Mesendoderm (in vitro differentiated cells): ENCODE measurements around the gene BARX1.
"Not testable (repeated sequence)": the region's sequence is repeated elsewhere in the genome, so short reads cannot be mapped to it uniquely, and the experiment has no call there.

Experiments
- DNase-seq: peaks from one replicate; pipeline ENCODE4 v3.0.0; 2013
- H2AK5ac ChIP-seq: 2 replicates; pipeline ENCODE4 v1.6.1; 2013; ENCODE audit warnings: low read length, inconsistent platforms
- H2BK120ac ChIP-seq: 2 replicates; pipeline ENCODE4 v1.6.1; 2013; ENCODE audit warnings: low read depth, mild to moderate bottlenecking, low read length, moderate library complexity, mixed read lengths
- H2BK15ac ChIP-seq: replicated peaks from 2 replicates; pipeline ENCODE4 v1.6.1; 2013; ENCODE audit warnings: low read depth, mild to moderate bottlenecking, moderate library complexity
- H2BK5ac ChIP-seq: 2 replicates; pipeline ENCODE4 v1.6.1; 2013; ENCODE audit warnings: low read length, inconsistent platforms
- H3K18ac ChIP-seq: 2 replicates; pipeline ENCODE4 v1.6.1; 2013; ENCODE audit warnings: mild to moderate bottlenecking, low read length, mixed read lengths
- H3K23ac ChIP-seq: one replicate; pipeline ENCODE4 v1.6.1; 2013; ENCODE audit warnings: low read length
- H3K27ac ChIP-seq: 2 replicates; pipeline ENCODE4 v1.5.1; 2013; ENCODE audit warnings: low read depth, mild to moderate bottlenecking, inconsistent platforms, low read length, moderate library complexity
- H3K27me3 ChIP-seq: 2 replicates; pipeline ENCODE4 v1.6.1; 2013; ENCODE audit warnings: low read length, control low read depth, mild to moderate bottlenecking, inconsistent platforms; ENCODE audit not compliant: insufficient read depth, poor library complexity
- H3K36me3 ChIP-seq: 2 replicates; pipeline ENCODE4 v1.6.1; 2013; ENCODE audit warnings: low read length, inconsistent platforms; ENCODE audit not compliant: control insufficient read depth, insufficient read depth
- H3K4ac ChIP-seq: one replicate; pipeline ENCODE4 v1.6.1; 2013; ENCODE audit warnings: low read depth, mild to moderate bottlenecking, low read length, moderate library complexity
- H3K4me1 ChIP-seq: 2 replicates; pipeline ENCODE4 v1.6.1; 2013; ENCODE audit warnings: low read depth, low read length, inconsistent platforms; ENCODE audit not compliant: control insufficient read depth
- H3K4me2 ChIP-seq: 2 replicates; pipeline ENCODE4 v1.6.1; 2013; ENCODE audit warnings: low read length
- H3K4me3 ChIP-seq: 2 replicates; pipeline ENCODE4 v1.5.1; 2013; ENCODE audit warnings: mild to moderate bottlenecking, low read length
- H3K56ac ChIP-seq: one replicate; pipeline ENCODE4 v1.6.1; 2013; ENCODE audit warnings: low read length
- H3K79me1 ChIP-seq: 2 replicates; pipeline ENCODE4 v1.6.1; 2013; ENCODE audit warnings: low read length, inconsistent platforms
- H3K79me2 ChIP-seq: 2 replicates; pipeline ENCODE4 v1.6.1; 2013; ENCODE audit warnings: mild to moderate bottlenecking, low read length; ENCODE audit not compliant: control insufficient read depth, insufficient read depth
- H3K9ac ChIP-seq: 2 replicates; pipeline ENCODE4 v1.6.1; 2013; ENCODE audit warnings: low read length, inconsistent platforms
- H4K5ac ChIP-seq: one replicate; pipeline ENCODE4 v1.6.1; 2013; ENCODE audit warnings: low read length
- H4K8ac ChIP-seq: one replicate; pipeline ENCODE4 v1.6.1; 2013; ENCODE audit warnings: low read depth, mild to moderate bottlenecking, control low read depth, low read length, moderate library complexity
- WGBS: extraction: QIAGEN DNeasy Blood & Tissue Kit; methylation state at CpG from one replicate; pipeline ENCODE4 v1.1.7; 2013; ENCODE audit warnings: low lambda C conversion rate, missing lambda C conversion rate; ENCODE audit not compliant: insufficient coverage; ENCODE audit errors: extremely low coverage; 5-methylcytosine and 5-hydroxymethylcytosine counted together

The BARX1 gene

GRCh38 chr9:93964685-93965084 is 9.5 kb upstream of the BARX1 start:
- Histone ChIP-seq H2BK5ac (no peak overlapping the region), H3K4me1 (no peaks in the 10 kb centered on the region), H3K4me3 (no peak overlapping the region), H4K5ac (no peak overlapping the region), H3K4ac (no peak overlapping the region), H2BK15ac (no peak overlapping the region), H3K79me2 (no peaks in the 10 kb centered on the region), H4K8ac (no peak overlapping the region), H3K79me1 (no peaks in the 10 kb centered on the region), H3K18ac (no peak overlapping the region), H3K36me3 (no peaks in the 10 kb centered on the region), H3K9ac (no peak overlapping the region), H3K23ac (no peak overlapping the region), H3K27ac (no peak overlapping the region), H3K56ac (no peak overlapping the region), H2BK120ac (no peak overlapping the region), H3K27me3 (peaks cover 24% of the 10 kb centered on the region), H2AK5ac (no peak overlapping the region), H3K4me2 (no peak overlapping the region)
- no peak for DNase-seq
- WGBS, result no CpG with 5 or more reads among the region's 4 CpGs

GRCh38 chr9:93963969-93964368 is 8.8 kb upstream of the BARX1 start:
- Histone ChIP-seq H2AK5ac (no peak overlapping the region), H3K36me3 (no peaks in the 10 kb centered on the region), H3K27ac (no peak overlapping the region), H2BK120ac (no peak overlapping the region), H3K79me1 (no peaks in the 10 kb centered on the region), H3K4me1 (no peaks in the 10 kb centered on the region), H3K27me3 (peaks cover 31% of the 10 kb centered on the region), H4K8ac (no peak overlapping the region), H4K5ac (no peak overlapping the region), H3K18ac (no peak overlapping the region), H2BK5ac (no peak overlapping the region), H3K4me2 (no peak overlapping the region), H2BK15ac (no peak overlapping the region), H3K23ac (no peak overlapping the region), H3K4ac (no peak overlapping the region), H3K9ac (no peak overlapping the region), H3K56ac (no peak overlapping the region), H3K4me3 (no peak overlapping the region), H3K79me2 (no peaks in the 10 kb centered on the region)
- DNase-seq, result no peak
- WGBS, result no CpG with 5 or more reads among the region's 8 CpGs

DNA sequence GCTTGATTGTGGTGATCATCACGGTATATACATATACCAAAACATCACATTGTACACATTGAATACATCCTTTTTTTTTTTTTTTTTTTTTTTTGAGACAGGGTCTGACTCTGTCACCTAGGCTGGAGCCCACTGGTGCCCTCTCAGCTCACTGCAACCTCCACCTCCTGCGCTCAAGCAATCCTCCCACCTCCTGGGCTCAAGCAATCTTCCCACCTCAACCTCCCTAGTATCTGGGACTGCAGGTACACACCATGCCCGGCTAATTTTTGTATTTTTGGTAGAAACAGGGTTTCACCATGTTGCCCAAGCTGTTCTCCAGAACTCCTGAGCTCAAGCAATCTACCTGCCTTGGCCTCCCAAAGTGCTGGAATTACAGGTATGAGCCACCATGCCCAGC is 8.3 kb upstream of the BARX1 start:
- H3K4me1 ChIP-seq, H3K18ac ChIP-seq, H2BK15ac ChIP-seq, H3K23ac ChIP-seq, H3K4me2 ChIP-seq, H2AK5ac ChIP-seq, H4K5ac ChIP-seq, H3K27ac ChIP-seq, H3K79me1 ChIP-seq, H3K4me3 ChIP-seq, H4K8ac ChIP-seq, H3K36me3 ChIP-seq, H3K56ac ChIP-seq, DNase-seq, H3K4ac ChIP-seq, H3K79me2 ChIP-seq, H2BK120ac ChIP-seq, H3K9ac ChIP-seq, H2BK5ac ChIP-seq: not testable (repeated sequence)
- H3K27me3 ChIP-seq, result peaks cover 35% of the 10 kb centered on the region
- WGBS, result no CpG with 5 or more reads among the region's 3 CpGs

- no peaks in the 10 kb centered on the region for H3K79me1 ChIP-seq
- no peak overlapping the region for H4K8ac ChIP-seq
- no peaks in the 10 kb centered on the region for H3K36me3 ChIP-seq
- H3K4me1 ChIP-seq, result no peaks in the 10 kb centered on the region
- no CpG with 5 or more reads among the region's 22 CpGs for WGBS
- no peak overlapping the region for H3K18ac ChIP-seq
- H3K23ac ChIP-seq, result no peak overlapping the region
- no peak overlapping the region for H3K4ac ChIP-seq
- peaks cover 41% of the 10 kb centered on the region for H3K27me3 ChIP-seq
- H3K79me2 ChIP-seq, result no peaks in the 10 kb centered on the region
- H2BK120ac ChIP-seq, result no peak overlapping the region
- no peak overlapping the region for H2BK15ac ChIP-seq
- no peak overlapping the region for H3K4me3 ChIP-seq
- H4K5ac ChIP-seq, result no peak overlapping the region
- no peak overlapping the region for H3K4me2 ChIP-seq
- no peak overlapping the region for H3K27ac ChIP-seq
- H3K56ac ChIP-seq, result no peak overlapping the region
- DNase-seq, result peak; percentile 80
- H2BK5ac ChIP-seq, result no peak overlapping the region
- H2AK5ac ChIP-seq, result no peak overlapping the region
- H3K9ac ChIP-seq, result no peak overlapping the region
Measured at GRCh38 chr9:93962561-93963440, 7.6 kb upstream of the BARX1 start.

GRCh38 chr9:93962017-93962416 is 6.9 kb upstream of the BARX1 start:
- Histone ChIP-seq H3K56ac (no peak overlapping the region), H4K5ac (no peak overlapping the region), H3K18ac (no peak overlapping the region), H3K79me2 (no peaks in the 10 kb centered on the region), H2AK5ac (no peak overlapping the region), H2BK120ac (no peak overlapping the region), H3K4ac (no peak overlapping the region), H3K27me3 (peaks cover 49% of the 10 kb centered on the region), H3K27ac (no peak overlapping the region), H3K4me1 (no peaks in the 10 kb centered on the region), H3K79me1 (no peaks in the 10 kb centered on the region), H3K4me3 (no peak overlapping the region), H3K36me3 (no peaks in the 10 kb centered on the region), H3K23ac (no peak overlapping the region), H3K4me2 (no peak overlapping the region), H2BK5ac (no peak overlapping the region), H3K9ac (no peak overlapping the region), H4K8ac (no peak overlapping the region), H2BK15ac (no peak overlapping the region)
- no peak for DNase-seq
- 100% methylated on average over 1 of the region's 1 CpG for WGBS
